Cardiac muscle cell (in vitro differentiated cells and primary cell): ENCODE measurements around the gene TTC28. TPM values are rescaled to one million over a fixed set of nuclear protein-coding genes. Genes with fewer than 3 reads are reported as not detected.
A peak's percentile ranks its signal among the peaks of the same experiment; 100 is the strongest.
"Not testable (repeated sequence)": the region's sequence is repeated elsewhere in the genome, so short reads cannot be mapped to it uniquely, and the experiment has no call there.

Source experiments
- DNase-seq, 2 donors: peaks; one replicate each; pipeline versions ENCODE4 v3.0.0 to v3.0.0-alpha.2; 2010 to 2017; ENCODE audit warnings: low read depth in 1 of 2, low spot score in 1 of 2
- H3K27ac ChIP-seq: fragments of 200-600 bp; sonication (generic); 2 replicates; pipeline ENCODE4 v1.5.1; 2016
- H3K27me3 ChIP-seq: fragments of 200-600 bp; sonication (generic); 2 replicates; pipeline ENCODE4 v1.6.0; 2016; ENCODE audit warnings: control low read depth
- H3K36me3 ChIP-seq: fragments of 200-600 bp; sonication (generic); 2 replicates; pipeline ENCODE4 v1.5.1; 2016; ENCODE audit warnings: control low read depth
- H3K4me1 ChIP-seq: fragments of 200-600 bp; sonication (generic); 2 replicates; pipeline ENCODE4 v1.8.1; 2017; ENCODE audit warnings: low read depth, mild to moderate bottlenecking, mixed run types
- H3K4me3 ChIP-seq: fragments of 200-600 bp; sonication (generic); 2 replicates; pipeline ENCODE4 v1.5.1; 2016; ENCODE audit warnings: mild to moderate bottlenecking
- H3K9me3 ChIP-seq: fragments of 200-600 bp; sonication (generic); 2 replicates; pipeline ENCODE4 v1.5.1; 2017; ENCODE audit warnings: low read depth, mild to moderate bottlenecking, control low read depth
- polyA plus RNA-seq: library from polyadenylated mRNA; unstranded; fragments of >200 nt; fragmentation: Nextera tagmentation; extraction: Ambion mirVana; gene quantifications from 2 replicates; pipeline ENCODE4 v1.2.1, GENCODE V29; 2016
- total RNA-seq: library from RNA; depleted of rRNA; stranded (reverse); fragments of >200 nt; gene quantifications from 2 replicates; pipeline ENCODE4 v1.2.3, GENCODE V29; 2016
- TF ChIP-seq, protein P1 (sequence below): IDR thresholded peaks from 2 replicates; pipeline ENCODE4 v1.5.1; 2012; ENCODE audit warnings: low read depth, mild to moderate bottlenecking, low read length

Gene TTC28
- total and polyA plus RNA-seq, 2 experiments from 2014 or later: 27.3 to 109 TPM

DNA sequence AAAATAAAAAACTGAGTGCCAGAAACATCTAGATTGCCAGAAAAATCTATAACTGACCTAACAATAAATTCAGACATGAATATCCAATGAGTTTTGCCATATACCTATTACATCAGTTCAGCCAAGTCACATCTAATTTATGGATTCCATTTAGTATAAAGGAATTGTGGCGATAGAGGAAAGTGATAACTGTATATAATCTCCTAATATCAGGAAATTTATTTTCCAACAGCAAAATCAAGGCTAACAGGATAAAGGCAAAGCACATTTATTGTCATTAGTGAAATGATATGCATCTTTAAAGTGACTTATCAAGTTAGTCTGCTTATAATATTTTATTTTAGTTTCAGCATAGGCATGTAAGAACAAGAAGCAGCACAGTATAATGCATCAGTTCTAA, 462.4 kb downstream of the TTC28 start:
- TF ChIP-seq, protein P1, sequence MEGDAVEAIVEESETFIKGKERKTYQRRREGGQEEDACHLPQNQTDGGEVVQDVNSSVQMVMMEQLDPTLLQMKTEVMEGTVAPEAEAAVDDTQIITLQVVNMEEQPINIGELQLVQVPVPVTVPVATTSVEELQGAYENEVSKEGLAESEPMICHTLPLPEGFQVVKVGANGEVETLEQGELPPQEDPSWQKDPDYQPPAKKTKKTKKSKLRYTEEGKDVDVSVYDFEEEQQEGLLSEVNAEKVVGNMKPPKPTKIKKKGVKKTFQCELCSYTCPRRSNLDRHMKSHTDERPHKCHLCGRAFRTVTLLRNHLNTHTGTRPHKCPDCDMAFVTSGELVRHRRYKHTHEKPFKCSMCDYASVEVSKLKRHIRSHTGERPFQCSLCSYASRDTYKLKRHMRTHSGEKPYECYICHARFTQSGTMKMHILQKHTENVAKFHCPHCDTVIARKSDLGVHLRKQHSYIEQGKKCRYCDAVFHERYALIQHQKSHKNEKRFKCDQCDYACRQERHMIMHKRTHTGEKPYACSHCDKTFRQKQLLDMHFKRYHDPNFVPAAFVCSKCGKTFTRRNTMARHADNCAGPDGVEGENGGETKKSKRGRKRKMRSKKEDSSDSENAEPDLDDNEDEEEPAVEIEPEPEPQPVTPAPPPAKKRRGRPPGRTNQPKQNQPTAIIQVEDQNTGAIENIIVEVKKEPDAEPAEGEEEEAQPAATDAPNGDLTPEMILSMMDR: no peak
- Histone ChIP-seq H3K4me1 (no peaks in the 10 kb centered on the region), H3K27me3 (no peaks in the 10 kb centered on the region), H3K27ac (no peak overlapping the region), H3K9me3 (no peaks in the 10 kb centered on the region), H3K4me3 (no peak overlapping the region), H3K36me3 (no peaks in the 10 kb centered on the region)
- no peak for DNase-seq

- not testable (repeated sequence) for DNase-seq, H3K4me3 ChIP-seq, H3K9me3 ChIP-seq, H3K36me3 ChIP-seq, H3K4me1 ChIP-seq, H3K27me3 ChIP-seq, H3K27ac ChIP-seq
These were observed 464.9 kb downstream of the TTC28 start for GRCh38 chr22:28214750-28215149.

DNA sequence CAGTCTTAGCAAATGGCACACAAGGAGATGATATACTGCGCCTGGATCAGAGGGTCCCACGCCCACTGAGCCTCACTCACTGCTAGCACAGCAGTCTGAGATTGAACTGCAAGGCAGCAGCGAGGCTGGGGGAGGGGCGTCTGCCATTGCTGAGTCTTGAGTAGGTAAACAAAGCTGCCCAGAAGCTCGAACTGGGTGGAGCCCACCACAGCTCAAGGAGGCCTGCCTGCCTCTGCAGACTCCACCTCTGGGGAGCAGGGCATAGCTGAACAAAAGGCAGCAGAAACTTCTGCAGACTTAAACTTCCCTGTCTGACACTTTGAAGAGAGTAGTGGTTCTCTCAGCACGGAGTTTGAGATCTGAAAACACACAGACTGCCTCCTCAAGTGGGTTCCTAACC, 470.2 kb downstream of the TTC28 start:
- H3K4me1 ChIP-seq, H3K36me3 ChIP-seq, H3K4me3 ChIP-seq, H3K27me3 ChIP-seq, H3K9me3 ChIP-seq: not testable (repeated sequence)
- peak overlapping the region; percentile 60 for H3K27ac ChIP-seq
- DNase-seq: peak in 1 of 2 donors; percentile 24

GRCh38 chr22:28208787-28209186, 470.9 kb downstream of the TTC28 start:
- peaks cover 3% of the 10 kb centered on the region for H3K4me1 ChIP-seq
- no peaks in the 10 kb centered on the region for H3K9me3 ChIP-seq
- no peak for DNase-seq
- no peaks in the 10 kb centered on the region for H3K36me3 ChIP-seq
- H3K4me3 ChIP-seq: no peak overlapping the region
- TF ChIP-seq, protein P1: no peak
- H3K27me3 ChIP-seq: no peaks in the 10 kb centered on the region
- H3K27ac ChIP-seq: no peak overlapping the region

- Histone ChIP-seq H3K36me3 (no peaks in the 10 kb centered on the region), H3K4me1 (peaks cover 3% of the 10 kb centered on the region), H3K4me3 (no peak overlapping the region), H3K9me3 (no peaks in the 10 kb centered on the region), H3K27me3 (no peaks in the 10 kb centered on the region), H3K27ac (no peak overlapping the region)
- DNase-seq: no peak
- TF ChIP-seq, protein P1: no peak
These were observed 471.6 kb downstream of the TTC28 start for GRCh38 chr22:28208036-28208435.

- Histone ChIP-seq H3K4me1 (peaks cover 3% of the 10 kb centered on the region), H3K36me3 (no peaks in the 10 kb centered on the region), H3K27me3 (no peaks in the 10 kb centered on the region), H3K27ac (no peak overlapping the region), H3K9me3 (no peaks in the 10 kb centered on the region), H3K4me3 (no peak overlapping the region)
- no peak for DNase-seq
- TF ChIP-seq, protein P1: no peak
These were observed 472.2 kb downstream of the TTC28 start for GRCh38 chr22:28207281-28208030.

GRCh38 chr22:28205926-28206325, 473.7 kb downstream of the TTC28 start:
- Histone ChIP-seq H3K9me3 (no peaks in the 10 kb centered on the region), H3K4me3 (no peak overlapping the region), H3K4me1 (peaks cover 7% of the 10 kb centered on the region), H3K27ac (no peak overlapping the region), H3K36me3 (no peaks in the 10 kb centered on the region), H3K27me3 (no peaks in the 10 kb centered on the region)
- TF ChIP-seq, protein P1: no peak
- no peak for DNase-seq
